Stimulated activated CD4-positive, alpha-beta T cell treated with anti-CD3 and anti-CD28 coated beads, Interleukin-4, amount 100 ng/mL, for 4 hours (primary cell): ENCODE data around the gene NOL3.

Source experiments
- DNase-seq, 2 experiments: peaks; one replicate each; pipeline ENCODE4 v3.0.0-alpha.2; 2020

NOL3 gene

DNA sequence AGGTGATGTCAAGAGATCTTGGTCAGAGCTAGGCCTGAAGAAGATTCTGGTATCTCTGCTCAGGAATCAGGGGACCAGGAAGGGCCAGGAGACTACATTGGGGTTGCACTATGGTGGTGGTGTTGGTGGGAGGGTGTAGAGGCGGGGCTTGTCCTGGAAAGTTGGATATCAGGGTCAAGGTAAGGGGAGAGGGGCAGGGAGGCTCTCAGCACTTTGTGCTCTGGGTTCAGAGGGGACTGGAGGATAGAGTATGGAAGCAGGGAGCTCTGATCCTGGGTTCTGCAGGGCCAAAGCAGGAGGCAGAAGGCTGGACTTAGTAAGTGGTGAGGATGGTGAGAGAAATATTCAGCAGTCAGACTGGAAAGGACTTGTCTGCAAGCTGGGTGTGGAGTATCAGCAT is 3.0 kb downstream of the NOL3 start:
- DNase-seq, result no peak

DNA sequence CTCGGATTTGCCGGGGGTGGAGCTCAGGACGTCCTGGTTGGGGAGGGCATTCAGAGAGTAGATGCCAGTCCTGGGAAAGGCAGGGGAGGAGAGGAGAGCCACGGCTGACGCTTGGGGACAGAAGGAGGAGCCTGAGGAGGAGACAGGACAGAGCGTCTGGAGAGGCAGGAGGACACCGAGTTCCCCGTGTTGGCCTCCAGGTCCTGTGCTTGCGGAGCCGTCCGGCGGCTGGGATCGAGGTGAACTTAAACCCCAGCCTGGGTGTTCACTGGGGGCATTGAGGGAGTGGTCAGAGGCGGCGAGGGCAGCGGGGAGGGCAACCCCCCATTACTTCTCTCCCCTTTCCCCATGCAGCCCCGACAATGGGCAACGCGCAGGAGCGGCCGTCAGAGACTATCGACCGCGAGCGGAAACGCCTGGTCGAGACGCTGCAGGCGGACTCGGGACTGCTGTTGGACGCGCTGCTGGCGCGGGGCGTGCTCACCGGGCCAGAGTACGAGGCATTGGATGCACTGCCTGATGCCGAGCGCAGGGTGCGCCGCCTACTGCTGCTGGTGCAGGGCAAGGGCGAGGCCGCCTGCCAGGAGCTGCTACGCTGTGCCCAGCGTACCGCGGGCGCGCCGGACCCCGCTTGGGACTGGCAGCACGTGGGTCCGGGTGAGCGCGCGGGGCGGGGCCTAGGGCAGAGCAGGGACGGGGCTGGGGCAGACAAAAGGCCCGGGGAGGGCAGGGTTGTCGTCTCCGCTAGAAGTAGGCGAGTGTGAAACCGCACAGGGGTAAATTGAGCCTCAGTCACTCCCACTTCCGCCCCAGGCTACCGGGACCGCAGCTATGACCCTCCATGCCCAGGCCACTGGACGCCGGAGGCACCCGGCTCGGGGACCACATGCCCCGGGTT is 3.7 kb downstream of the NOL3 start:
- DNase-seq, result peak; percentile 50 to 55

GRCh38 chr16:67174706-67175231 is 4.4 kb downstream of the NOL3 start:
- DNase-seq, result no peak

DNA sequence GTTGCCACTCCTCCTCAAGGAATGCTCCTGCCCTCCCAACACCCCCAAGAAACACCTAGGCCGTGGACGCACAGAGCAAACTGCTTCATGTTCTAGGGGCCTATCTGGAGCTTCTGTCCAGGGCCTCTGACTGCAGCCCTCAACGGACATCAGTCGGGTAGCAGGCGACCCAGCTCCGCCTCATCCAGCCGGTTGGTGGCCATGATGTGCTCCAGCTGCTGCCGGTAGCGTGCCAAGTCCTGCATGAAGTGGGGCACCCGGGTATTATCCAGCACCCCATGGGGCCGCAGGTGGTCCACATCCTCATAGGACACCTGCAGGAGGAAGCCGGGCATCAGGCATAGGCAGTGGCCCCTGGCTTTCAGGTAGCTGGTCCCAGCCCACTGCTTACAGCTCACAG is 6.3 kb downstream of the NOL3 start:
- DNase-seq, result no peak

- peak in 1 of 2 experiments; percentile 36 for DNase-seq
Measured at GRCh38 chr16:67177743-67178699, 7.7 kb downstream of the NOL3 start.

GRCh38 chr16:67179421-67180080 is 9.2 kb downstream of the NOL3 start:
- no peak for DNase-seq

- no peak for DNase-seq
Measured at GRCh38 chr16:67180166-67180565, 9.8 kb downstream of the NOL3 start.

- DNase-seq, result no peak
Measured at GRCh38 chr16:67181346-67181745, 11.0 kb downstream of the NOL3 start.

GRCh38 chr16:67182288-67182687 is 11.9 kb downstream of the NOL3 start:
- DNase-seq, result no peak

GRCh38 chr16:67183284-67183626 is 12.9 kb downstream of the NOL3 start:
- DNase-seq, result no peak

DNA sequence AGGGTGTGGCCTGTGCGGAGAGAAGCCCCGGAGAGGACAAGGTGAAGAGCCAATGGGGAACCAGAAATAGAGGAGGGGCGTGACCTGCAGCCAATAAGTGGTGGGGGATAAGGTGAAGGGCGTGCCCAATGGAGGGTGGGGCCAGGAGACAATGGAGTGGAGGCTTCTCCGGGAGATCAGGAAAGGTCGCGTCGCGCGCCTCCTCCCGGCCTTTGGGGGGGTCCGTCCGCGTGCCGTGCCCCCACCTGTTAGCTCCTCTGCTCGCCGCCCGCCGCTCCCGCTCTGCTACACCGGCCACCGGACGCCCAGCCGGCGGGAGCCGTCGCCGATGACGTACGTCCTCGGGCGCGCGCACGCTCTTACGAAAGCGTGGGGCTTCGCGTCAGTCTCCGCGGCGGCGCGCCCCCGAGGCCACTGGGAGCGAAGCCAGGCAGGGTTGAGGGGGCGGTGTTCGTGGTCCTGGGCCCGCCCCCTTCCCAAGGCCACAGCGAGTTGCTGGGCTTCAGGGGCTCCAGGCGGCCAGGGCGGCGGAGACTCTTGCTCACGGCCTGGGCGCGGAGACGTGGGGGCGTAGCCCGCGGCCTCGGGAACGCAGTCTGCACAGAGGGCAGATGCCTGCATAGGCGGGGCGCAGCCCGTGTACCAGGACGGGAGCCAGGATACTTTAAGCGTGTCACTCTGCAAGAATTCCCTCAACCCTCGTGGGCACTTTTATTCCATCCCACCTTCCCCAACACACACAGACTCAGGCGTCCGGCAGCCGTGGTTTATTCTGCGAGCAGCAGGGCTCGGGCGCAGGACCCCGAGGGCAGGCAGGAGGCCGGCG is 13.5 kb downstream of the NOL3 start, which contains the start of gene MATCAP1:
TSS of gene MATCAP1 (minus strand) at position 337 of the 826 bp plus-strand sequence. CDS start 3,353 bp downstream, outside the sequence.
- peak; percentile 89 to 94 for DNase-seq

GRCh38 chr16:67184453-67184994 is 14.2 kb downstream of the NOL3 start:
- peak in 1 of 2 experiments; percentile 46 for DNase-seq

- peak; percentile 68 to 84 for DNase-seq
Measured at GRCh38 chr16:67184995-67185650, 14.8 kb downstream of the NOL3 start.

DNA sequence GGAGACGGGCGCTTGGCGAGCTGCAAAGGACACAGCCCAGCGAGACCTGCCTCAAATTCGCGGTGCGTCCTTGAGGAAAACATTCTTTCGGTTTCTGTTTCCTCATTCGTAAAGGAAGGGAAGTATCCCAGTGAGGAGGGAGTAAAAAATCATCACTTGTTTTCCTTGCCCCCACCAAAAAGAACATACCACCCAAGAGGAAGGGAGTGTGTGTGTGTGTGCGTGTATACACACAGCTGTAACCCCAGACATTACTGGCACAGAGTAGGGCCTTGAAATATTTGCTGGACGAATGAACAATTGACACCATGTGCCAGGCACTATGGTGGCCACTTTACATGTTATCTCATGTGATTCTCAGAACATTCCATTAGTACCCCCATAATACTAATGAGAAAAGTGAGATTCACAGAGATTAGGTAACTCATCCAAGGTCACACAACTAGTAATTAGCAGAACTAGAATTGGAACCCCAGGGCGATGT is 15.4 kb downstream of the NOL3 start:
- DNase-seq, result no peak

DNA sequence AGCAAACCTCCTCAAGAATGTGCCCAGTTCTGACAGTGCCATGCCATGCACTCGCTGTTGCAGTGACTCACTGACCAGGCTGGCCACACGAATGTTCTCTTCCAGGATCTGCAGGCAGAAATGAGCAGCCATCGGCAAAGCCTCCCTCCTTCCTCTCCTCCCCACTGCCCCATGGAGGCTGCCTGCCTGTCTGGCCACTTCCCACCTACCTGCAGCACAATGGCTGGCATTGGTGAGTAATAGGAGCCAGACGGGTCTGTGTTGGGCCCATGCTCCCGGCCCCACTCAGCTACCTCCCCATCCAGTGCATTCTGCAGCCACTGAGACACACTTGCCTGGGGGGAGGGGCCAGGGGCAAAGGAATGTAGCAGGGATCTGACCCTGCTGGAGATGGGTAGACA is 16.2 kb downstream of the NOL3 start:
- no peak for DNase-seq

DNA sequence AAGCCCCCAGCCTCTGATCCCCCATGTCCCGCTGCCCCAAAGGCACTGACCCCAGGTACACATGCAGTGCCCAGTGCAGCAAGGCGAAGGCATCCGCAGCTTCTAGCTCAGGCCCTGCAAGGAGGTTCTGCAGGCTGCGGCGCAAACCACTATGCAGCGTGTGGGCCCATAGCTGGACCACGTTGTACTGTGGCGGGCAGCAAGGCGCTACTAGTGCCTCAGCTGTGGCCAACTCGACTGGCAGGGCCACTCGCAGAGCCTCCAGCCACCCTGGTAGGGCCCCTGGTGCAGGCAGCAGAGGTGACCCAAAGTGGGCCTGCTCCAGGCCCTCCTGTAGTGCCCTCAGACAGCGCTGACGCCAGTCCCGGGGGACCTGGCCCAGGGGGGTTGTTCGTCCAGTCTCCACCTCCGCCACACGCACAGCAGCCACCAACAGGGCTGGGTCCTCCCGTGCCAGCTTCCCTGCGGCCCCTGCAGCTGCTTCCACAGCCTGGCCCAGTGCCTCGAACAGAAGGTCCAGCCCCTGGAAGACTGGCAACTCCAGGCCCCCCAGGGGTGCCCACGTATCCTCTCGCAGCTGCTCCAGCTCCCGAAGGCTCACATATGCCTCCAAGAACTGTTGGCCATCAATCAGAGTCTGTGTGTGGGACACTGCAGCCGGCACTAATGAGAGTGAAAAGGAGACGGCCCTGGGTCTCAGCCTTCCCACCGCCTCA is 17.0 kb downstream of the NOL3 start:
- DNase-seq, result no peak

- no peak for DNase-seq
Measured at GRCh38 chr16:67188323-67188722, 18.0 kb downstream of the NOL3 start.

- no peak for DNase-seq
Measured at GRCh38 chr16:67188798-67189197, 18.5 kb downstream of the NOL3 start.

GRCh38 chr16:67190041-67190440 is 19.7 kb downstream of the NOL3 start, which contains the start of gene EXOC3L1:
Gene EXOC3L1, minus strand, starts transcription at chr16:67190136. Its CDS starts 460 bp downstream, at chr16:67189676.
- no peak for DNase-seq
